ENCODE data around the gene TANK.
"Not testable (repeated sequence)": the region's sequence is repeated elsewhere in the genome, so short reads cannot be mapped to it uniquely, and the experiment has no call there.

GRCh38 chr2:161281615-161282310, 121.5 kb downstream of the TANK start:
- TF ChIP-seq CTCF (conservative IDR thresholded peaks at IDR 0.05; ENCODE audit: low read length); EZH2phosphoT487 (IDR thresholded peaks at IDR 0.05; ENCODE audit: borderline replicate concordance, low read depth, low read length): not testable (repeated sequence)

Data from OCI-LY7 (cell line).